Activated naive CD4-positive, alpha-beta T cell treated with anti-CD3 and anti-CD28 coated beads, Interleukin-2, amount 50 U/mL, for 24 hours (primary cell): ENCODE measurements around the gene KRT82.
A peak's percentile ranks its signal among the peaks of the same experiment; 100 is the strongest.
"Not testable (repeated sequence)": the region's sequence is repeated elsewhere in the genome, so short reads cannot be mapped to it uniquely, and the experiment has no call there.

ENCODE experiments used
- H3K27ac Mint-ChIP-seq: one replicate; pipeline ENCODE4 v1.8.0; 2021; ENCODE audit warnings: mild to moderate bottlenecking, mixed read lengths
- H3K27me3 Mint-ChIP-seq: one replicate; pipeline ENCODE4 v1.8.0; 2021; ENCODE audit warnings: mixed read lengths
- H3K36me3 Mint-ChIP-seq: one replicate; pipeline ENCODE4 v1.8.0; 2021; ENCODE audit warnings: mixed read lengths
- H3K4me1 Mint-ChIP-seq: one replicate; pipeline ENCODE4 v1.8.0; 2021; ENCODE audit warnings: mixed read lengths
- H3K4me3 Mint-ChIP-seq: one replicate; pipeline ENCODE4 v1.8.0; 2021; ENCODE audit warnings: mild to moderate bottlenecking, mixed read lengths
- H3K9me3 Mint-ChIP-seq: one replicate; pipeline ENCODE4 v1.8.0; 2021; ENCODE audit warnings: mixed read lengths

The KRT82 gene

GRCh38 chr12:52353766-52354165 is 52.4 kb downstream of the KRT82 start:
- no peaks in the 10 kb centered on the region for H3K36me3 Mint-ChIP-seq
- H3K4me3 Mint-ChIP-seq: no peak overlapping the region
- no peaks in the 10 kb centered on the region for H3K9me3 Mint-ChIP-seq
- peaks cover 35% of the 10 kb centered on the region for H3K4me1 Mint-ChIP-seq
- H3K27ac Mint-ChIP-seq: peak overlapping the region; percentile 21
- H3K27me3 Mint-ChIP-seq: no peaks in the 10 kb centered on the region

- H3K9me3 Mint-ChIP-seq: no peaks in the 10 kb centered on the region
Observed at GRCh38 chr12:52352951-52353350, 53.2 kb downstream of the KRT82 start.

GRCh38 chr12:52351196-52352059 is 54.7 kb downstream of the KRT82 start:
- H3K4me1 Mint-ChIP-seq: peaks cover 22% of the 10 kb centered on the region
- H3K4me3 Mint-ChIP-seq: peak overlapping the region; percentile 51
- H3K9me3 Mint-ChIP-seq: no peaks in the 10 kb centered on the region
- no peak overlapping the region for H3K27ac Mint-ChIP-seq
- H3K27me3 Mint-ChIP-seq: no peaks in the 10 kb centered on the region
- no peaks in the 10 kb centered on the region for H3K36me3 Mint-ChIP-seq

More at GRCh38 chr12:52352951-52353350, 53.2 kb downstream of the KRT82 start:
- Mint-ChIP-seq H3K4me3 (no peak overlapping the region), H3K27me3 (no peaks in the 10 kb centered on the region), H3K27ac (peak overlapping the region; percentile 86), H3K4me1 (peaks cover 27% of the 10 kb centered on the region), H3K36me3 (no peaks in the 10 kb centered on the region)

DNA sequence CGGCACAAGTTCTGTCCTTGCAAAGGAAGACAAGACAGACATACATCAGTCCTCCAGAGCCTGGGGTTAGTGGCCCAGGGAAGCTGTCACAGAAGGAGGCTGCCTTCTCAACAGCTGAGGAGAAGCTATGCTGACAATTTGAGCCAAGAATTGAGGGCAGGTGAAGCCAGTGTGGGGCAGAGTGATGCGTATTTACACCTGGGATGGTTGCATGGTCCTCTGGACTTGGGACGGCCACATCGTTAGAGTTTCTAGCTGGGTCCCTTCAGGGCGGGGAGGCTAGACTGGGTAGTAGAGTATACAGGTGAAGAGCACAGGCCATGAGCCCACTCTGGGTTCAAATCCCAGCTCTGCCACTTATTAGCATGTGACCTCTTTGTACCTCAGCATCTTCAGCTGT is 55.3 kb downstream of the KRT82 start:
- H3K27ac Mint-ChIP-seq: peak overlapping the region; percentile 15
- no peaks in the 10 kb centered on the region for H3K36me3 Mint-ChIP-seq
- no peaks in the 10 kb centered on the region for H3K27me3 Mint-ChIP-seq
- H3K9me3 Mint-ChIP-seq: no peaks in the 10 kb centered on the region
- H3K4me1 Mint-ChIP-seq: peaks cover 22% of the 10 kb centered on the region
- H3K4me3 Mint-ChIP-seq: no peak overlapping the region

GRCh38 chr12:52350021-52350620 is 56.0 kb downstream of the KRT82 start:
- H3K4me3 Mint-ChIP-seq: no peak overlapping the region
- H3K27ac Mint-ChIP-seq: no peak overlapping the region
- H3K36me3 Mint-ChIP-seq: no peaks in the 10 kb centered on the region
- no peaks in the 10 kb centered on the region for H3K9me3 Mint-ChIP-seq
- peaks cover 22% of the 10 kb centered on the region for H3K4me1 Mint-ChIP-seq
- no peaks in the 10 kb centered on the region for H3K27me3 Mint-ChIP-seq

DNA sequence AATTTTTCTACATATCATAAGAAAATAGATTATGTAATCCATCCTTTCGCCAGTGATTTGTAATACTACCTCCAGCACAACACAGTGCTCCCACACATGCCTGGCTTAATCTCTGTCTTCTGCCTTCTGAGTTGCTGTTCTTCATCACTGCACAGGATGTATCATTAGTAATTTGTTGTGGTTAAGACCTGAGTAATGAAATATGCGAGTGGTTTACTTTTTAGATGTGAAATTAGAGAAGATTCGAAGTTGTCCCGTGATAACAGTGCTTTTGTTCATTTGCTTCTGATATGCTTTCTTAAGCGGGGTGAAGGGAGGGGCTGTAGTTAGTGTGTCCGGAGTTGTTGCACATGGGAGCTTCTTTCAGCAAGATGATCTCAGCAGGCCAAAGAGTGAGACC is 56.9 kb downstream of the KRT82 start:
- peaks cover 22% of the 10 kb centered on the region for H3K4me1 Mint-ChIP-seq
- H3K27ac Mint-ChIP-seq: no peak overlapping the region
- no peaks in the 10 kb centered on the region for H3K27me3 Mint-ChIP-seq
- no peak overlapping the region for H3K4me3 Mint-ChIP-seq
- no peaks in the 10 kb centered on the region for H3K9me3 Mint-ChIP-seq
- no peaks in the 10 kb centered on the region for H3K36me3 Mint-ChIP-seq

- Mint-ChIP-seq H3K36me3 (no peaks in the 10 kb centered on the region), H3K27ac (peak overlapping the region; percentile 26), H3K9me3 (no peaks in the 10 kb centered on the region), H3K4me1 (peaks cover 20% of the 10 kb centered on the region), H3K27me3 (peaks cover 1% of the 10 kb centered on the region), H3K4me3 (no peak overlapping the region)
Observed at GRCh38 chr12:52347551-52348510, 58.3 kb downstream of the KRT82 start.

DNA sequence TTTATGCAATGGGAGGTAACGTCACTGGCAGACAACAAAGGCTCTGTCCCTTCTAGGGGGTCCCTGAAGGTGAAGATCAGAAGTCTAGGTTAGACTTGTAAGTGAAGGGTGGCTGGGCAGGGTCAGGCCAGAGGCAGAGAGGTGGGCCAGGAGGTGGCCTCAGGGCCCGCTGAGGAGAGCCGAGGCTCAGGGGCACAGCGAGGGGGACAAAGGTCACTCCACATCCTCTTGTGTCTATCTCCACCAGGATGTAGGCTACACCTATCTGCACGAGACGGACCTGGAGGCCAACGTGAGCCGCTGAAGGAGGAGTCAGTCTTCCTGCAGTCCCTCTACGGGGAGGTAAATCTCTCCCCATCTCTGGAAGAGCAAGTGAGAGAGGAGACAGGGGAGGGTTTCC is 59.1 kb downstream of the KRT82 start:
- H3K4me1 Mint-ChIP-seq: peaks cover 12% of the 10 kb centered on the region
- H3K27me3 Mint-ChIP-seq: peaks cover 1% of the 10 kb centered on the region
- no peaks in the 10 kb centered on the region for H3K9me3 Mint-ChIP-seq
- H3K27ac Mint-ChIP-seq: no peak overlapping the region
- no peak overlapping the region for H3K4me3 Mint-ChIP-seq
- H3K36me3 Mint-ChIP-seq: no peaks in the 10 kb centered on the region

DNA sequence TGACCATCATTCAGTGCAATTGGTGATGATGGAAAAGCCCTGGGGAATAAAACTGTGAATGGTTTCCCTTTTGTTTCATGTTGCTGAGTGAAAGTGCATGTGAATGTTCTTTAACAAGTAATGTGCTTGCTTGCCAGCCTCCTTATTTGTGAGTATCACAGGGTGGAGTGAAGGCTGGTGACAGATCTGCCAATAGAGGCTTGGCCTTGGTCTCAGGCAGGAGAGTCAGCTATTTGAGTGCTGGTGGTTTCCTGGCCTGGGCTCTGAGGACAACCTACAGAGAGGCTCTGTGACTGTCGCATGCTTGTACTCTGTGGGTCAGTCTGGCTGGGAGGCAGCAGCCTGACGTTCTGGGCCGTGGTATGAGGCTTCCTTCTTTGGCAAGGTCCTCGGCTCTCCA is 59.5 kb downstream of the KRT82 start:
- H3K36me3 Mint-ChIP-seq: no peaks in the 10 kb centered on the region
- H3K9me3 Mint-ChIP-seq: no peaks in the 10 kb centered on the region
- H3K27ac Mint-ChIP-seq: no peak overlapping the region
- H3K4me1 Mint-ChIP-seq: peaks cover 8% of the 10 kb centered on the region
- peaks cover 1% of the 10 kb centered on the region for H3K27me3 Mint-ChIP-seq
- no peak overlapping the region for H3K4me3 Mint-ChIP-seq

- not testable (repeated sequence) for H3K4me3 Mint-ChIP-seq, H3K4me1 Mint-ChIP-seq, H3K36me3 Mint-ChIP-seq, H3K27ac Mint-ChIP-seq, H3K27me3 Mint-ChIP-seq, H3K9me3 Mint-ChIP-seq
Observed at GRCh38 chr12:52345041-52345440, 61.1 kb downstream of the KRT82 start.

DNA sequence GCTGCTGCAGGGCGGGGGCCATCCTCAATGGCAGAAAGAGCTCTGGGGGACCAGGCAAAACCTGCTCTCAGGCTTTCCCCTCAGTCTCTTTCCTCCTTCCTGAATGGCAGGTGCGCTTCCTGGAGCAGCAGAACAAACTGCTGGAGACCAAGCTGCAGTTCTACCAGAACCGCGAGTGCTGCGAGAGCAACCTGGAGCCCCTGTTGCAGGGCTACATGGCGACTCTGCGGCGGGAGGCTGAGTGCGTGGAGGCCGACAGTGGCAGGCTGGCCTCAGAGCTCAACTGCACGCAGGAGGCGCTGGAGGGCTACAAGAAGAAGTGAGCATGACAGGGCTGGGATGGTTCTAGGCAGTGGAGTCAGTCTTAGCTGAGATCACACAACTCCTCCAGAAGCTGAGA is 62.0 kb downstream of the KRT82 start:
- Mint-ChIP-seq H3K4me1 (no peaks in the 10 kb centered on the region), H3K27me3 (peaks cover 1% of the 10 kb centered on the region), H3K36me3 (no peaks in the 10 kb centered on the region), H3K9me3 (no peaks in the 10 kb centered on the region), H3K27ac (no peak overlapping the region), H3K4me3 (no peak overlapping the region)
